Measurements from ENCODE around the gene NCKAP5.
"Not testable (repeated sequence)": the region's sequence is repeated elsewhere in the genome, so short reads cannot be mapped to it uniquely, and the experiment has no call there.

The NCKAP5 gene

DNA sequence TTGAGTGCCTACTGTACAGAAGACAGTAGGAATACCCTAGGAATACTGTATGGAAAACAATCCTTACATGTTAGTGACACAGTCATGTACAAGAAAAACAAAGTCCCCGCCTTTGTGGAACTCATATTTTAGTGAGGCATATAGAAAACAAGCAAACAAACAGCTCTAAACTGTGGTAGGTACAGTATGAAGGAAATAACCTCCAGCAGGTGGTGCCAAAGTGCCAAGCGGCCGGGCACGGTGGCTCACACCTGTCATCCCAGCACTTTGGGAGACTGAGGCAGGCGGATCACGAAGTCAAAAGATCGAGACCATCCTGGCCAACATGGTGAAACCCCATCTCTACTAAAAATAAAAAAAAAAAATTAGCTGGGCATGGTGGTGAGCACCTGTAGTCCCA lies 48.6 kb downstream of the NCKAP5 start:
- TF ChIP-seq, protein P1, sequence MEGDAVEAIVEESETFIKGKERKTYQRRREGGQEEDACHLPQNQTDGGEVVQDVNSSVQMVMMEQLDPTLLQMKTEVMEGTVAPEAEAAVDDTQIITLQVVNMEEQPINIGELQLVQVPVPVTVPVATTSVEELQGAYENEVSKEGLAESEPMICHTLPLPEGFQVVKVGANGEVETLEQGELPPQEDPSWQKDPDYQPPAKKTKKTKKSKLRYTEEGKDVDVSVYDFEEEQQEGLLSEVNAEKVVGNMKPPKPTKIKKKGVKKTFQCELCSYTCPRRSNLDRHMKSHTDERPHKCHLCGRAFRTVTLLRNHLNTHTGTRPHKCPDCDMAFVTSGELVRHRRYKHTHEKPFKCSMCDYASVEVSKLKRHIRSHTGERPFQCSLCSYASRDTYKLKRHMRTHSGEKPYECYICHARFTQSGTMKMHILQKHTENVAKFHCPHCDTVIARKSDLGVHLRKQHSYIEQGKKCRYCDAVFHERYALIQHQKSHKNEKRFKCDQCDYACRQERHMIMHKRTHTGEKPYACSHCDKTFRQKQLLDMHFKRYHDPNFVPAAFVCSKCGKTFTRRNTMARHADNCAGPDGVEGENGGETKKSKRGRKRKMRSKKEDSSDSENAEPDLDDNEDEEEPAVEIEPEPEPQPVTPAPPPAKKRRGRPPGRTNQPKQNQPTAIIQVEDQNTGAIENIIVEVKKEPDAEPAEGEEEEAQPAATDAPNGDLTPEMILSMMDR (IDR thresholded peaks at IDR 0.05; ENCODE audit: insufficient read depth, low read depth, low read length, missing control alignments): peak; percentile 25
- not testable (repeated sequence) for H3K4me3 ChIP-seq (ENCODE audit: low read length); DNase-seq (ENCODE audit: low read depth)

DNA sequence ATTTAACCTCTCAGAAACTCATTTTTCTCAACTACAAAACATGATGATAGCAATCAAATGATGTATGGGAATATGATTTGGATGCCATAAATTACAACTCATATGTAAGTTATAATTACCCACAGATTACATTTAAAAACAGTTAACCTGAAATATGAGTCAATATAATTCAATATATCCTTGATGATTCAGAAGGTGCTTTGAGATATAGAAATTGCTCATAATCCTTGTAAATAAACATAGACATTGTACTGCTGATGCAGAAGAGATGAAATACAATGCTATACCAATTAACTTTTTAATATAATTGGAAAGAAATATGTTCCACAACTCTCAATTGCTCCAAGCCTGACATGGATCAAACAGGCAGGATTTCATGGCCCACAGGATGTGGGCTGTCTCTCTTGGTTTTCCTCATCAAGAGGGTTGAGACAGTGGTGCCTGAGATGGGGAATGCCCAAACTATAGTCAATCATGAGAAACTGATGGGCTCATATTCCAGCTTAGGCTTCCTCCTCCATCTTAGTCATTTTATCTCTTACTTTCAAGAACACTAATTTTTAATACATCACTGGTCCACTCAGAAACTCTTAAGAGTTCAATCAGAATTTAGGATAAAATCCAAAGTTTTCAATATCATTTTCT lies 49.4 kb downstream of the NCKAP5 start:
- H3K4me3 ChIP-seq (ENCODE audit: low read length): no peak overlapping the region
- DNase-seq (ENCODE audit: low read depth): no peak
- TF ChIP-seq, protein P1 (IDR thresholded peaks at IDR 0.05; ENCODE audit: insufficient read depth, low read depth, low read length, missing control alignments): no peak

DNA sequence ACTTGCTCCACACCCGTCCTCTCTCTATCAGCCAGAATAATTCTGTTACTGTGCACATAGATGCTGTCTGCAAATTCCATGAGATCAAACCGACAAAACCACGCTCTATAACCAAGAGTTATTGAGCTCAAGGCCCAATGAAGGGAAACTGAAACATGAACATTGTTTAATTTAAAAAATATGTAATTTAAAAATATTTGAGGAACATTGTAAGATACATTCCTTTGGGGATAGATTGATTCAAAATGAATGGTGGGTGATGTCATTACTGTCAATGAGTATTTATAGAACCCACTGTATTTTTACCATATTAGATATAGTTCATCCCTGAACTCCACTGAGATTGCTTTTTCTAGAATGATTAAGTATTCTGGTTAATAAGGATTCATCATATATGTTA lies 50.4 kb downstream of the NCKAP5 start:
- TF ChIP-seq, protein P1 (IDR thresholded peaks at IDR 0.05; ENCODE audit: insufficient read depth, low read depth, low read length, missing control alignments): no peak
- DNase-seq (ENCODE audit: low read depth): no peak
- no peak overlapping the region for H3K4me3 ChIP-seq (ENCODE audit: low read length)

DNA sequence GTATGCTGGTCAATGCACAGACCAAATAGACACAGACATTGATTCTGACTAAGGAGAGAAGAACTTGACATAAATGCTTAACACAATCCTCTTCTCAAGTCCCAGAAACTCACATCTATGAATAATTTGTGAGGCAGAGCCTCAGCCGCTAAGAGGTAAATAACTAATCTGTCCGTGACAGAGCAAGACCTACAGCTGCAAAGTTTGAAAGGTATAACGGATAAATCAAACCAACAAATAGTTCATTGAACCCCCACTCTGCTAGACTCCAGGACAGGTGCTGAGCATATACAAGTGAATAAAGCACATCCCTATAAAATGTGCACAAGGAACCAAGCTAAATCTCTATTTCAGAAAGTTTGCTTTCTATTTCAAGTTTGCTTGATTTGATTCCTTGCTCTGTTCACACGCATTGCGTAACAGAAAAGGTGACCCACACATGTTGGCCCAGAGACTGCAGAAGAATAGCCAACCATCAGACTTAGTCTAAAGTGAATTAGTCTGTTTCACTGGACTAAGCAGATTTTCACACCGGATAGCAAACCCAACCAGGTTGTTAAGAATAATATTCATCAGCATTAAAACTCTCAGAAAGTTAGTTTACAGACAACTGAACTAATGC lies 51.7 kb downstream of the NCKAP5 start:
- no peak for DNase-seq (ENCODE audit: low read depth)
- no peak overlapping the region for H3K4me3 ChIP-seq (ENCODE audit: low read length)
- TF ChIP-seq, protein P1 (IDR thresholded peaks at IDR 0.05; ENCODE audit: insufficient read depth, low read depth, low read length, missing control alignments): no peak

DNA sequence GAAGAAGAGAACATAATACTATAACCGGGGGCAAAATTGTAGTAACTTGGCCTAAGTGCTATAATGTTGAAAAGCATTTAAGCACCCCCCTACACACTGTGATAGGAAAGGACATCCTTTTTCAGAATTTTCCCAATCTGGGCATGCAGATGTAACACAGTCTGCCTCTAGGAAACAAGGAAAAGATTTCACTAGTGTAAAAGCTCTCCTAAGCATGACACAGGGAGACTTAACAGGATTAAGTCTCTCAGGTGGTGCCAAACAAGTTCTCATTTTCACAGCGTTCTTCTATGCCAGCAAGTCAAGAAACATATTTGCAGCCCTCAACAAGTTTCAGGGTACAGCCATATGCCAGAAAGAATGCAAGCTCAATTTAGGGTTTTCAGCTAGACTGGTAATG lies 53.0 kb downstream of the NCKAP5 start:
- H3K4me3 ChIP-seq (ENCODE audit: low read length): no peak overlapping the region
- TF ChIP-seq, protein P1 (IDR thresholded peaks at IDR 0.05; ENCODE audit: insufficient read depth, low read depth, low read length, missing control alignments): no peak
- no peak for DNase-seq (ENCODE audit: low read depth)

DNA sequence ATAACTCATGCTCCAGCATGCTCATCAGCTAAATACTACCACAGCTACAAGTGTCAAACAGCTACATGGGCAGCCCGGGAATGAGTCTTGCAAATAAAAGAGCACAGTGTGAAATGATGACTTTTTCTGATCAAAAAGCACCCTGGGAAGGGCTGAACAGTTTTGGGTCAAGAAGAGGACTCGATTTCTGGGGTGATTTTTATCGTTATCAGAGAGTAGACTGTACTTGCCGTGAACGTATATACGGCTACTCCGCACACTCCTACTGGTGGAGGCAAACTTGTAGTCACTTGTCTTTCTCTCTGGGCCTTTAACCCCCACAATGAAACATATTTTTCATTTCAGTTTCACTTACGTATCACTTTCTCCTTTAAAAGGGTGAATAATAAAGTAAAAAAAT lies 54.4 kb downstream of the NCKAP5 start:
- no peak overlapping the region for H3K4me3 ChIP-seq (ENCODE audit: low read length)
- TF ChIP-seq, protein P1 (IDR thresholded peaks at IDR 0.05; ENCODE audit: insufficient read depth, low read depth, low read length, missing control alignments): no peak
- no peak for DNase-seq (ENCODE audit: low read depth)

DNA sequence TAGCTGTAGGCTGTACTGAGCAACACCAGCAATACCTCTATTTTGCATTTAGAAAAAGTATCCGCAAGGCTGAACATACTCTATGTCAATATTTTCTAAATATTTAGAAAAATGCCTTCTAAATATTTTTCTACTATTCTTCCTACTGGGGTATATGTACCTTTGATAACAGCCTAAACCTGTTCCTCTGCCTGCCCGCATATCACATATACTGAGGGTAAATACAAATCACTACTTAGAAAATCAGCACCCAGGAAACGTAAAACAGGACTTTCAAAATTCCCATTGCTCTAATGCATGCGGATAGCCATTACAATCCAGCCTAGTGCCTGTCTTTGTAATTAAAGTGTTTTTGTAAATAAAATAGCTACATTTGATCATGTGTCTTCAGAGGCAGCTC lies 56.1 kb downstream of the NCKAP5 start:
- TF ChIP-seq, protein P1 (IDR thresholded peaks at IDR 0.05; ENCODE audit: insufficient read depth, low read depth, low read length, missing control alignments): no peak
- H3K4me3 ChIP-seq (ENCODE audit: low read length): no peak overlapping the region
- no peak for DNase-seq (ENCODE audit: low read depth)
